ENCODE measurements around the gene OR10A2.

GRCh38 chr11:6875761-6876160 lies 12.9 kb downstream of the OR10A2 start:
- TF ChIP-seq POLR2A (IDR thresholded peaks at IDR 0.05) (no peak), EP300 (IDR thresholded peaks at IDR 0.05) (no peak)
- TF ChIP-seq, protein P1, sequence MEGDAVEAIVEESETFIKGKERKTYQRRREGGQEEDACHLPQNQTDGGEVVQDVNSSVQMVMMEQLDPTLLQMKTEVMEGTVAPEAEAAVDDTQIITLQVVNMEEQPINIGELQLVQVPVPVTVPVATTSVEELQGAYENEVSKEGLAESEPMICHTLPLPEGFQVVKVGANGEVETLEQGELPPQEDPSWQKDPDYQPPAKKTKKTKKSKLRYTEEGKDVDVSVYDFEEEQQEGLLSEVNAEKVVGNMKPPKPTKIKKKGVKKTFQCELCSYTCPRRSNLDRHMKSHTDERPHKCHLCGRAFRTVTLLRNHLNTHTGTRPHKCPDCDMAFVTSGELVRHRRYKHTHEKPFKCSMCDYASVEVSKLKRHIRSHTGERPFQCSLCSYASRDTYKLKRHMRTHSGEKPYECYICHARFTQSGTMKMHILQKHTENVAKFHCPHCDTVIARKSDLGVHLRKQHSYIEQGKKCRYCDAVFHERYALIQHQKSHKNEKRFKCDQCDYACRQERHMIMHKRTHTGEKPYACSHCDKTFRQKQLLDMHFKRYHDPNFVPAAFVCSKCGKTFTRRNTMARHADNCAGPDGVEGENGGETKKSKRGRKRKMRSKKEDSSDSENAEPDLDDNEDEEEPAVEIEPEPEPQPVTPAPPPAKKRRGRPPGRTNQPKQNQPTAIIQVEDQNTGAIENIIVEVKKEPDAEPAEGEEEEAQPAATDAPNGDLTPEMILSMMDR (IDR thresholded peaks at IDR 0.05): no peak
